A549 treated with CORT108297 at 1 μM for 4 hours (cell line): Measurements from ENCODE around the gene SLC8B1. TPM values are rescaled to one million over a fixed set of nuclear protein-coding genes. Genes with fewer than 3 reads are reported as not detected.

Experiments
- total RNA-seq: library from RNA; stranded (reverse); fragments of 200-300 nt; extraction: Qiagen RNA extraction; gene quantifications from 5 replicates; pipeline ENCODE4 v1.2.3, GENCODE V29; 2022

The SLC8B1 gene
- 6.9 to 10.7 TPM (median 9.4 TPM) in 5 replicates for total RNA-seq

GRCh38 chr12:113334786-113335539 is at the start of gene SLC8B1:
Gene SLC8B1 (minus strand): TSS chr12:113335109. CDS start chr12:113332878, 2,231 bp downstream.

GRCh38 chr12:113358381-113359132 is 23.6 kb upstream of the SLC8B1 start, which contains the start of gene PLBD2:
Gene PLBD2 (plus strand): TSS chr12:113358587. CDS start chr12:113358601, 14 bp downstream.

Other genes with a start within 250 kb of the SLC8B1 start
- gene RASAL1, start 199.3 kb downstream of the SLC8B1 start, total RNA-seq = 0.45 to 0.63 TPM (median 0.53 TPM) in 5 replicates
- gene CFAP73, start 185.4 kb downstream of the SLC8B1 start, total RNA-seq = 0.07 to 0.13 TPM (median 0.11 TPM) in 4 of 5 replicates, not detected in the other
- 43.0 to 83.8 TPM (median 77.4 TPM) in 5 replicates for gene DDX54, start 149.6 kb downstream of the SLC8B1 start, total RNA-seq
- 24.7 to 39.4 TPM (median 37.3 TPM) in 5 replicates for gene RITA1, start 149.4 kb downstream of the SLC8B1 start, total RNA-seq
- gene TPCN1, start 113.6 kb downstream of the SLC8B1 start, total RNA-seq = 16.6 to 21.2 TPM (median 20.5 TPM) in 5 replicates
- gene PLBD2, start 23.5 kb upstream of the SLC8B1 start, total RNA-seq = 25.9 to 36.9 TPM (median 32.3 TPM) in 5 replicates
- gene SDS, start 68.8 kb upstream of the SLC8B1 start, total RNA-seq = 0.42 to 1.2 TPM (median 0.79 TPM) in 5 replicates
- gene SDSL, start 87.3 kb upstream of the SLC8B1 start, total RNA-seq = 20.7 to 29.9 TPM (median 28.4 TPM) in 5 replicates
- 0.02 TPM in 1 of 5 replicates, not detected in the others for gene LHX5, start 136.8 kb upstream of the SLC8B1 start, total RNA-seq